Loucy (cell line): ENCODE data around the gene CTU2.

Experiments
- H2AFZ ChIP-seq: fragments of 200-600 bp; sonication (generic); 2 replicates; pipeline ENCODE4 v1.6.0; 2016; ENCODE audit warnings: antibody characterized with exemption, mild to moderate bottlenecking, low read length, moderate library complexity
- H3F3A ChIP-seq: fragments of 200-600 bp; 2 replicates; pipeline ENCODE4 v1.6.0; 2016; ENCODE audit warnings: antibody characterized with exemption, low read depth, mild to moderate bottlenecking
- H3K27me3 ChIP-seq: fragments of 200-600 bp; sonication (generic); 2 replicates; pipeline ENCODE4 v1.6.1; 2014; ENCODE audit warnings: low read length, mild to moderate bottlenecking; ENCODE audit not compliant: insufficient read depth, poor library complexity, severe bottlenecking
- H3K36me3 ChIP-seq: fragments of 200-600 bp; sonication (generic); 2 replicates; pipeline ENCODE4 v1.6.1; 2016; ENCODE audit warnings: low read length; ENCODE audit not compliant: insufficient read depth
- H3K4me1 ChIP-seq: fragments of 200-600 bp; sonication (generic); 2 replicates; pipeline ENCODE4 v1.5.1; 2014; ENCODE audit warnings: low read length, mild to moderate bottlenecking; ENCODE audit not compliant: insufficient read depth, poor library complexity, severe bottlenecking
- H3K4me2 ChIP-seq: fragments of 200-600 bp; sonication (generic); 2 replicates; pipeline ENCODE4 v1.6.0; 2014; ENCODE audit warnings: antibody characterized with exemption, low read length, low read depth, mild to moderate bottlenecking; ENCODE audit not compliant: poor library complexity, severe bottlenecking
- H3K4me3 ChIP-seq: fragments of 200-600 bp; sonication (generic); 2 replicates; pipeline ENCODE4 v1.5.1; 2014; ENCODE audit warnings: low read length, mild to moderate bottlenecking, mixed read lengths; ENCODE audit not compliant: poor library complexity, severe bottlenecking
- H3K79me2 ChIP-seq: fragments of 200-600 bp; sonication (generic); 2 replicates; pipeline ENCODE4 v1.6.1; 2014; ENCODE audit warnings: low read length; ENCODE audit not compliant: insufficient read depth
- H3K9ac ChIP-seq: fragments of 200-600 bp; sonication (generic); 2 replicates; pipeline ENCODE4 v1.6.0; 2014; ENCODE audit warnings: mild to moderate bottlenecking, low read depth, low read length, moderate library complexity; ENCODE audit not compliant: poor library complexity, severe bottlenecking
- H3K9me2 ChIP-seq: fragments of 200-600 bp; sonication (generic); replicated peaks from 2 replicates; pipeline ENCODE4 v1.6.1; 2016; ENCODE audit warnings: low read depth, low read length, mixed read lengths
- H3K9me3 ChIP-seq: fragments of 200-600 bp; sonication (generic); 2 replicates; pipeline ENCODE4 v1.6.1; 2014; ENCODE audit warnings: mild to moderate bottlenecking, antibody characterized with exemption, low read length, low read depth; ENCODE audit not compliant: insufficient read depth
- H4K20me1 ChIP-seq: fragments of 200-600 bp; sonication (generic); 2 replicates; pipeline ENCODE4 v1.6.0; 2014; ENCODE audit warnings: antibody characterized with exemption, low read length, mild to moderate bottlenecking; ENCODE audit not compliant: insufficient read depth, poor library complexity, severe bottlenecking
- CTCF ChIP-seq: fragments of 200-600 bp; sonication (generic); conservative IDR thresholded peaks from 2 replicates; pipeline ENCODE4 v1.5.1; 2014; ENCODE audit warnings: mild to moderate bottlenecking, antibody characterized with exemption, low read length
- EZH2phosphoT487 ChIP-seq: fragments of 200-600 bp; IDR thresholded peaks from 2 replicates; pipeline ENCODE4 v1.6.1; 2018; ENCODE audit warnings: antibody characterized with exemption, mild to moderate bottlenecking, moderate library complexity, borderline replicate concordance

The CTU2 gene

DNA sequence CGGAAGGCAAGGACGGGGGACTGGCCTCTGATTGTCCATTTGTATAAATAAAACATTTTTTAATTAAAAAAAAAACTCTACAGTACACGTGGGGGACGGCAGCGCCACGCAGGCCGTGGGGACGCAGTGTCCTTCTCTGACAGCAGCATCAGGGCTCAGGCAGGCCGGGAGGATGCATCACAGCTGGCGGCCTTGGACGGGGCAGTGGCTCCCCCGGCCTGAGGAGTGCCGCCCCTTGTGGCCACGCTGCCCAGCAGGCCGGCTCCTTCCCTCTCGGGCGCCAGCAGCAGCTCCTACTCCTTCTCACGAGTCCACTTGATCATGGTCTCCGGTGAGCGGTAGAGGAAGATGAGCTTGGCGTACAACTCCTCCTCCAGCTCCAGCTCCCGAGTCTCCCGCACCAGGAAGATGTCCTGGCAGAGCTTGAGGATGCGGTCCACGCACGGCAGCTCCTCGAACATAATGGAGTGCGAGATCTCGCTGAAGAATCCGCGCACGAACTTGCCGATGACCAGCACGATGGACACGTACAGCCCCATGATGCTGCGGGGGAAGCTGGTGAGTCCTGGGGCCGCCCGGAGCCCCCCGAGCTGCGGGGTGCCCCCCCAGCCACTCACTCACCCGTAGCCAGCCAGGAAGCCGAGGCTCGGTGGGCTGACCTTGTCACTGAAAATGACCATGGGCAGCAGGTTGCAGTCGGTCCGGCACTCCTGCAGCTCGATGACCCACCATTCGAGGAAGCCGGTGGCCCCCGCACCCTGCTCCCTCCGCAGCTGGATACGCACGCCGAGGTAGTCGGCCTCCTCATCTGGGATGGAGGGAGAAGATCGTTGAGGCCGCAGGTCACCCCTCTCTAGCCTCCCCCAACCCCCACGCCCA, 9.2 kb downstream of the CTU2 start:
- H3K36me3 ChIP-seq = peaks cover 31% of the 10 kb centered on the region; the same call in 1 of the 2 replicates

DNA sequence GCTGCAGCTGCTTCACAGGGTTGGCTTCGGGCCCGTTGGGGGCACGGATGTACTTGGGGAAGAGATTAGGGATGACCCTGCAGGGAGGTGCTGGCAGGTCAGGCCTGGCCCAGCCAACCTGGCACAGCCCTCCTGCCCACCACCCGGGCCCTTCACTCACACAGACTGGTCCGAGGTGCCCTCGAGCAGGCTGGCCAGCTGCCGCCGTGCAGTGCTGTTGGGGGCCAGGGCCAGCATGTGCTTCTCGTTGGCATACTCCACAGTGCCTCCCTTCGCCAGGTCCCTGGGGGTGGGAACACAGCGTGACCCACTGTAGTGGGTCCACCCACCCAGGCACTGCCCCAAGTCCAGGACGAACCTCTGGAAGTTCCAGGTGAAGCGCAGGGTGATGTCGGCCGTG, 9.9 kb downstream of the CTU2 start:
- H3K27me3 ChIP-seq = no peaks in the 10 kb centered on the region
- H3K36me3 ChIP-seq = peaks cover 36% of the 10 kb centered on the region; the same call in 1 of the 2 replicates
- H3K79me2 ChIP-seq = no peaks in the 10 kb centered on the region
- H3K9me2 ChIP-seq = no peaks in the 10 kb centered on the region
- no peaks in the 10 kb centered on the region for H4K20me1 ChIP-seq
- no peaks in the 10 kb centered on the region for H3K4me1 ChIP-seq
- H2AFZ ChIP-seq = no peak overlapping the region
- H3K9me3 ChIP-seq = no peaks in the 10 kb centered on the region
- no peak overlapping the region for H3K4me2 ChIP-seq
- no peak overlapping the region for H3K4me3 ChIP-seq
- TF ChIP-seq CTCF (no peak), EZH2phosphoT487 (no peak)
- H3F3A ChIP-seq = no peaks in the 10 kb centered on the region
- H3K9ac ChIP-seq = no peak overlapping the region

More for the DNA sequence above, 9.2 kb downstream of the CTU2 start:
- Histone ChIP-seq H2AFZ (no peak overlapping the region), H3K9me2 (no peaks in the 10 kb centered on the region), H3K9ac (no peak overlapping the region), H3K79me2 (no peaks in the 10 kb centered on the region), H3K4me1 (no peaks in the 10 kb centered on the region), H3K4me3 (no peak overlapping the region), H3F3A (no peaks in the 10 kb centered on the region), H3K27me3 (no peaks in the 10 kb centered on the region), H3K9me3 (no peaks in the 10 kb centered on the region), H4K20me1 (no peaks in the 10 kb centered on the region), H3K4me2 (no peak overlapping the region)
- TF ChIP-seq EZH2phosphoT487 (no peak), CTCF (no peak)

DNA sequence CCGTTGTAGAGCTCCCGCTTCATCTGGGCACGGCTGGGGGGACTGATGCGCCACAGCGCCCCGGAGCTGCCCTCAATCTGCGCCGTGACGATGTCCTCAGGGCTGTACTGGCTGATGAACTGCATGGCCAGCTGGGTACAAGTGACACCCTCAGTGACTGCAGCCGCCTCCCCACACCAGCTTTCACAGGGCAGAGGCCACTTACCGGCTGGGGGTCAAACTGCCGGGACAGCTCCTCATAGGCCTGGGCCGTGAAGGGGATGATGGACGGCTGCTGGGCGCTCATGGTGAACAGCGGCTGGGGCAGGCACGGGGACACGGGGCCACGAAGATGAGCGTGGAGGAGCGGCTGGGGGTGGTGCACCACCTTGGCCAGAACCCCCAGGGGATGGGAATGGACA, 10.3 kb downstream of the CTU2 start:
- Histone ChIP-seq H3K79me2 (no peaks in the 10 kb centered on the region), H3K4me1 (no peaks in the 10 kb centered on the region), H3K36me3 (peaks cover 39% of the 10 kb centered on the region; the same call in 1 of the 2 replicates), H4K20me1 (no peaks in the 10 kb centered on the region), H2AFZ (no peak overlapping the region), H3K9me2 (no peaks in the 10 kb centered on the region), H3F3A (no peaks in the 10 kb centered on the region), H3K27me3 (no peaks in the 10 kb centered on the region), H3K4me3 (no peak overlapping the region), H3K9me3 (no peaks in the 10 kb centered on the region), H3K4me2 (no peak overlapping the region), H3K9ac (no peak overlapping the region)
- TF ChIP-seq CTCF (no peak), EZH2phosphoT487 (no peak)
